Small intestine (tissue), 7 donors: ENCODE data around the gene TSKU. TPM values are rescaled to one million over a fixed set of nuclear protein-coding genes. Genes with fewer than 3 reads are reported as not detected.

Source experiments
- DNase-seq, 2 donors: peaks; one replicate each; pipeline versions ENCODE4 v3.0.0 to v3.0.0-alpha.2; 2013
- FAIRE-seq: peaks from 2 replicates; lab custom pipeline; 2012; peaks lifted over from hg19 to GRCh38; lab: Jason Lieb, UNC
- H3K27ac ChIP-seq, 3 donors: one replicate each; pipeline ENCODE4 v1.5.1; 2013; ENCODE audit warnings: low read length in 2 of 3, mild to moderate bottlenecking in 2 of 3, control low read depth in 1 of 3, inconsistent platforms in 1 of 3, low read depth in 1 of 3, moderate library complexity in 1 of 3
- H3K27me3 ChIP-seq, 3 donors: one replicate each; pipeline ENCODE4 v1.6.1; 2013; ENCODE audit warnings: low read length in 3 of 3, inconsistent platforms in 1 of 3; ENCODE audit not compliant: control insufficient read depth in 3 of 3, insufficient read depth in 3 of 3
- H3K36me3 ChIP-seq, 3 donors: one replicate each; pipeline ENCODE4 v1.6.1; 2013; ENCODE audit warnings: low read length in 3 of 3, inconsistent platforms in 1 of 3, low read depth in 1 of 3, mild to moderate bottlenecking in 1 of 3, moderate library complexity in 1 of 3; ENCODE audit not compliant: control insufficient read depth in 3 of 3, insufficient read depth in 2 of 3
- H3K4me1 ChIP-seq, 3 donors: one replicate each; pipeline ENCODE4 v1.6.1; 2013; ENCODE audit warnings: low read length in 2 of 3, inconsistent platforms in 1 of 3, low read depth in 1 of 3, mild to moderate bottlenecking in 1 of 3, moderate library complexity in 1 of 3; ENCODE audit not compliant: control insufficient read depth in 3 of 3, insufficient read depth in 2 of 3
- H3K4me3 ChIP-seq, 3 donors: one replicate each; pipeline ENCODE4 v1.5.1; 2013; ENCODE audit warnings: low read length in 3 of 3, control low read depth in 1 of 3, inconsistent platforms in 1 of 3, low read depth in 1 of 3, mild to moderate bottlenecking in 1 of 3, moderate library complexity in 1 of 3
- H3K9me3 ChIP-seq, 2 donors: one replicate each; pipeline ENCODE4 v1.6.1; 2013; ENCODE audit warnings: low read depth in 1 of 2, low read length in 1 of 2; ENCODE audit not compliant: control insufficient read depth in 2 of 2, insufficient read depth in 1 of 2
- WGBS, 3 donors: extraction: QIAGEN DNeasy Blood & Tissue Kit; methylation state at CpG; one replicate each; pipeline ENCODE4 v1.1.7; 2013; 5-methylcytosine and 5-hydroxymethylcytosine counted together
- polyA plus RNA-seq, 4 donors: library from polyadenylated mRNA; stranded (reverse) in 3 of 4; unstranded in 1 of 4; fragments of 200-250 nt in 3 of 4; fragments of 120-200 nt in 1 of 4; gene quantifications; one replicate each; pipeline versions ENCODE4 v1.2.1 to v1.2.3, GENCODE V29; 2013
- donor health status: healthy with polysubstance abuse.
- donor health status: control.
- donor health status: control.
- donor health status: Bipolar disorder and iron deficiency.
- donor health status: healthy.

Gene TSKU
- polyA plus RNA-seq, 4 donors: 21.9 to 42.7 (median 26.2) TPM

- no peak overlapping the region for H3K4me3 ChIP-seq
- 89 to 95% (median 92%) methylated on average over 10 of the region's 10 CpGs for WGBS, 3 donors
- H3K4me1 ChIP-seq: peaks cover 0 to 10% (median 3%) of the 10 kb centered on the region in 3 donors
- H3K27ac ChIP-seq: no peak overlapping the region
- DNase-seq: no peak
- H3K36me3 ChIP-seq: no peaks in the 10 kb centered on the region
- FAIRE-seq: no peak
- no peaks in the 10 kb centered on the region for H3K9me3 ChIP-seq
- H3K27me3 ChIP-seq: no peaks in the 10 kb centered on the region
Measured at GRCh38 chr11:76753950-76754349, 29.2 kb upstream of the TSKU start.

GRCh38 chr11:76756341-76756741, 26.8 kb upstream of the TSKU start:
- H3K4me3 ChIP-seq: no peak overlapping the region
- no peak for DNase-seq
- no peaks in the 10 kb centered on the region for H3K27me3 ChIP-seq
- no peak for FAIRE-seq
- peaks cover 0 to 6% (median 3%) of the 10 kb centered on the region in 3 donors for H3K4me1 ChIP-seq
- H3K9me3 ChIP-seq: no peaks in the 10 kb centered on the region
- WGBS, 3 donors: 16 to 57% (median 41%) methylated on average over 3 to 6 of the region's 6 CpGs
- H3K36me3 ChIP-seq: no peaks in the 10 kb centered on the region
- H3K27ac ChIP-seq: no peak overlapping the region

GRCh38 chr11:76758311-76758710, 24.8 kb upstream of the TSKU start:
- no peak overlapping the region for H3K4me3 ChIP-seq
- H3K9me3 ChIP-seq: no peaks in the 10 kb centered on the region
- H3K27me3 ChIP-seq: no peaks in the 10 kb centered on the region
- WGBS, 3 donors: 91 to 95% (median 94%) methylated on average over 9 of the region's 9 CpGs
- H3K4me1 ChIP-seq: peaks cover 0 to 3% (median 0%) of the 10 kb centered on the region in 3 donors
- H3K27ac ChIP-seq: no peak overlapping the region
- DNase-seq (no peak), FAIRE-seq (no peak)
- no peaks in the 10 kb centered on the region for H3K36me3 ChIP-seq

- FAIRE-seq (no peak), DNase-seq (no peak)
- Histone ChIP-seq H3K4me1 (peaks cover 0 to 3% (median 2%) of the 10 kb centered on the region in 3 donors), H3K27me3 (no peaks in the 10 kb centered on the region), H3K36me3 (no peaks in the 10 kb centered on the region), H3K9me3 (no peaks in the 10 kb centered on the region), H3K4me3 (no peak overlapping the region), H3K27ac (no peak overlapping the region)
Measured at GRCh38 chr11:76759092-76759491, 24.1 kb upstream of the TSKU start.

- Histone ChIP-seq H3K9me3 (no peaks in the 10 kb centered on the region), H3K27me3 (no peaks in the 10 kb centered on the region), H3K36me3 (no peaks in the 10 kb centered on the region), H3K4me3 (no peak overlapping the region), H3K4me1 (peaks cover 0 to 3% (median 2%) of the 10 kb centered on the region in 3 donors), H3K27ac (no peak overlapping the region)
- no peak for FAIRE-seq
- DNase-seq: no peak
- WGBS, 3 donors: 79 to 89% (median 87%) methylated on average over 2 of the region's 2 CpGs
Measured at GRCh38 chr11:76759517-76759916, 23.6 kb upstream of the TSKU start.

GRCh38 chr11:76760236-76760635, 22.9 kb upstream of the TSKU start:
- 66 to 73% (median 69%) methylated on average over 4 of the region's 4 CpGs for WGBS, 3 donors

GRCh38 chr11:76761718-76762355, 21.3 kb upstream of the TSKU start:
- Histone ChIP-seq H3K4me3 (no peak overlapping the region), H3K27ac (no peak overlapping the region), H3K9me3 (no peaks in the 10 kb centered on the region), H3K4me1 (peaks cover 2 to 17% (median 12%) of the 10 kb centered on the region in 3 donors), H3K36me3 (no peaks in the 10 kb centered on the region), H3K27me3 (no peaks in the 10 kb centered on the region)
- DNase-seq (no peak), FAIRE-seq (no peak)
- WGBS, 3 donors: 83 to 98% (median 92%) methylated on average over 2 of the region's 2 CpGs

More at GRCh38 chr11:76760236-76760635, 22.9 kb upstream of the TSKU start:
- Histone ChIP-seq H3K4me1 (peaks cover under 1 to 5% (median 2%) of the 10 kb centered on the region in 3 donors), H3K27me3 (no peaks in the 10 kb centered on the region), H3K4me3 (no peak overlapping the region), H3K9me3 (no peaks in the 10 kb centered on the region), H3K27ac (no peak overlapping the region), H3K36me3 (no peaks in the 10 kb centered on the region)
- no peak for DNase-seq
- no peak for FAIRE-seq

GRCh38 chr11:76762356-76762752, 20.8 kb upstream of the TSKU start:
- FAIRE-seq: no peak
- 88 to 91% (median 89%) methylated on average over 5 of the region's 5 CpGs for WGBS, 3 donors
- no peak for DNase-seq
- no peaks in the 10 kb centered on the region for H3K36me3 ChIP-seq
- H3K4me3 ChIP-seq: no peak overlapping the region
- H3K27me3 ChIP-seq: no peaks in the 10 kb centered on the region
- H3K27ac ChIP-seq: no peak overlapping the region
- H3K4me1 ChIP-seq: peaks cover 2 to 22% (median 12%) of the 10 kb centered on the region in 3 donors
- H3K9me3 ChIP-seq: no peaks in the 10 kb centered on the region
